ENCODE data around the gene AFAP1L1. TPM values are rescaled to one million over a fixed set of nuclear protein-coding genes. Genes with fewer than 3 reads are reported as not detected.

Gene AFAP1L1
- total RNA-seq, 1 donor from 2014 or later = not detected

GRCh38 chr5:149371296-149371962, 99.8 kb downstream of the AFAP1L1 start:
- Mint-ChIP-seq H3K4me1 (peaks cover 5% of the 10 kb centered on the region), H3K27ac (no peak overlapping the region), H3K27me3 (no peaks in the 10 kb centered on the region), H3K36me3 (ENCODE audit: low read depth) (no peaks in the 10 kb centered on the region), H3K9me3 (no peaks in the 10 kb centered on the region), H3K4me3 (no peak overlapping the region)
- ATAC-seq (ENCODE audit: low read depth) = peak; percentile 85
- intact Hi-C loops (cut with micrococcal nuclease) = loop anchor here (1.0 kb wide), 1 partner anchor 54 kb away; no protein-coding TSS in a partner anchor
- DNase-seq = peak; percentile 34
- ChIA-PET CTCF (interaction anchor here (0.8 to 4.0 kb wide), 7 partner anchors 11 to 57 kb away, joined by 3 to 29 read pairs (median 5); partner anchors contain the start of gene PCYOX1L), POLR2A (no interaction called here)
- TF ChIP-seq, protein P1, sequence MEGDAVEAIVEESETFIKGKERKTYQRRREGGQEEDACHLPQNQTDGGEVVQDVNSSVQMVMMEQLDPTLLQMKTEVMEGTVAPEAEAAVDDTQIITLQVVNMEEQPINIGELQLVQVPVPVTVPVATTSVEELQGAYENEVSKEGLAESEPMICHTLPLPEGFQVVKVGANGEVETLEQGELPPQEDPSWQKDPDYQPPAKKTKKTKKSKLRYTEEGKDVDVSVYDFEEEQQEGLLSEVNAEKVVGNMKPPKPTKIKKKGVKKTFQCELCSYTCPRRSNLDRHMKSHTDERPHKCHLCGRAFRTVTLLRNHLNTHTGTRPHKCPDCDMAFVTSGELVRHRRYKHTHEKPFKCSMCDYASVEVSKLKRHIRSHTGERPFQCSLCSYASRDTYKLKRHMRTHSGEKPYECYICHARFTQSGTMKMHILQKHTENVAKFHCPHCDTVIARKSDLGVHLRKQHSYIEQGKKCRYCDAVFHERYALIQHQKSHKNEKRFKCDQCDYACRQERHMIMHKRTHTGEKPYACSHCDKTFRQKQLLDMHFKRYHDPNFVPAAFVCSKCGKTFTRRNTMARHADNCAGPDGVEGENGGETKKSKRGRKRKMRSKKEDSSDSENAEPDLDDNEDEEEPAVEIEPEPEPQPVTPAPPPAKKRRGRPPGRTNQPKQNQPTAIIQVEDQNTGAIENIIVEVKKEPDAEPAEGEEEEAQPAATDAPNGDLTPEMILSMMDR (IDR thresholded peaks at IDR 0.05) = no peak

DNA sequence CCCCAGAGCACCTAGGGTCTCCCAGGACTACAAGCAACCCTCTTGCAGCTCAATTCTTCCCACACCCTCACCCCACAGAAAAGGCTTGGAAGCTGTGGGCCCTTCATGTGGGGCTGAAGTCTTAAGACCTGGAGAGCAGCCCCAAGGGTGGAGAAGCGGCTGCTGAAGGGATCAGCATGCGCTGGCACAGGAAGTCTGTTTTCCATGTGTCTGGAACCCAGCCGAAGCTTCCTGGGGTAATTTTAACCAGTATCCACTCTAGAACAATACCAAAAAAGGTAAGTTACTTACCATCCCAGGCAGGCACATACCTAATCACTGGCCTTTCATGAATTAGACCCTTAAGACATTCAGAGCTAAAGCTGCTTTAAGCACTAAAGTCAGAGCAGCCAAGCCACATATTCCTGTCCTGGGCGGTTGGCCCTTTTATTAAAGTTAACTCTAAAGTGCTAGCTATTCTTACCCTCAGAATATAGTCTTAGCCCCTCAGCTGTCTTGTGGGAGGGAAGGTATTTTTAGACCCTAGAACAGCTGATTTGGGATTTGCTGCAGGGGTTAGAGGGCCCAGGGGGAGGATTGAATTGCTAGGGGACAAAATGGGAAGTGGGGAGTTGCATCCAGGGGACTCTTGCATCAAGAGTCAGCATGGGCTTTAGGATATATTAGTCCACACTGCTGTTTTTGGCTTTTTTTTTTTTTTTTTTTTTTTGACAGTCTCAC, 100.6 kb downstream of the AFAP1L1 start:
- H3K36me3 Mint-ChIP-seq (ENCODE audit: low read depth) = no peaks in the 10 kb centered on the region
- POLR2A ChIA-PET = no interaction called here
- ATAC-seq (ENCODE audit: low read depth) (no peak), DNase-seq (no peak)
- H3K27me3 Mint-ChIP-seq = no peaks in the 10 kb centered on the region
- CTCF ChIA-PET = interaction anchor here (0.8 to 4.0 kb wide), 10 partner anchors 9 to 207 kb away, joined by 3 to 29 read pairs (median 5); partner anchors contain the start of gene PCYOX1L
- no peak overlapping the region for H3K4me3 Mint-ChIP-seq
- H3K9me3 Mint-ChIP-seq = no peaks in the 10 kb centered on the region
- intact Hi-C loops (cut with micrococcal nuclease) = no loop called here
- H3K27ac Mint-ChIP-seq = no peak overlapping the region
- H3K4me1 Mint-ChIP-seq = peaks cover 5% of the 10 kb centered on the region
- TF ChIP-seq, protein P1 (IDR thresholded peaks at IDR 0.05) = no peak

- ChIA-PET POLR2A (no interaction called here), CTCF (interaction anchor here (0.8 to 4.0 kb wide), 8 partner anchors 9 to 207 kb away, joined by 3 to 29 read pairs (median 4); partner anchors contain the start of gene PCYOX1L)
- Mint-ChIP-seq H3K36me3 (ENCODE audit: low read depth) (no peaks in the 10 kb centered on the region), H3K4me3 (no peak overlapping the region), H3K9me3 (no peaks in the 10 kb centered on the region), H3K27ac (no peak overlapping the region), H3K27me3 (no peaks in the 10 kb centered on the region), H3K4me1 (no peaks in the 10 kb centered on the region)
- TF ChIP-seq, protein P1 (IDR thresholded peaks at IDR 0.05) = no peak
- no peak for DNase-seq
- intact Hi-C loops (cut with micrococcal nuclease) = no loop called here
- ATAC-seq (ENCODE audit: low read depth) = no peak
Measured at GRCh38 chr5:149372932-149373331, 101.3 kb downstream of the AFAP1L1 start.

GRCh38 chr5:149374303-149374702, 102.6 kb downstream of the AFAP1L1 start:
- Mint-ChIP-seq H3K9me3 (no peaks in the 10 kb centered on the region), H3K27me3 (no peaks in the 10 kb centered on the region), H3K27ac (no peak overlapping the region), H3K4me1 (no peaks in the 10 kb centered on the region), H3K36me3 (ENCODE audit: low read depth) (no peaks in the 10 kb centered on the region), H3K4me3 (no peak overlapping the region)
- POLR2A ChIA-PET = no interaction called here
- no peak for DNase-seq
- intact Hi-C loops (cut with micrococcal nuclease) = no loop called here
- CTCF ChIA-PET = no interaction called here
- no peak for ATAC-seq (ENCODE audit: low read depth)
- TF ChIP-seq, protein P1 (IDR thresholded peaks at IDR 0.05) = no peak

- ChIA-PET CTCF (interaction anchor here (2.0 kb wide), 1 partner anchor 190 kb away, joined by 4 read pairs; no protein-coding TSS in a partner anchor), POLR2A (no interaction called here)
- intact Hi-C loops (cut with micrococcal nuclease) = no loop called here
- Mint-ChIP-seq H3K9me3 (no peaks in the 10 kb centered on the region), H3K4me3 (no peak overlapping the region), H3K27ac (no peak overlapping the region), H3K27me3 (no peaks in the 10 kb centered on the region), H3K4me1 (no peaks in the 10 kb centered on the region), H3K36me3 (ENCODE audit: low read depth) (no peaks in the 10 kb centered on the region)
- no peak for DNase-seq
- ATAC-seq (ENCODE audit: low read depth) = no peak
- TF ChIP-seq, protein P1 (IDR thresholded peaks at IDR 0.05) = no peak
Measured at GRCh38 chr5:149374801-149375200, 103.1 kb downstream of the AFAP1L1 start.
